ENCODE results near the gene YARS1. TPM values are rescaled to one million over a fixed set of nuclear protein-coding genes. Genes with fewer than 3 reads are reported as not detected.

YARS1 gene
- total RNA-seq, 1 experiment from 2014 or later = 244 TPM

GRCh38 chr1:32816676-32817158 is 441 bp downstream of the YARS1 start:
- H3K4me2 ChIP-seq (ENCODE audit: low read length) = peak overlapping the region; percentile 71
- H3K9ac ChIP-seq (ENCODE audit: low read length) = peak overlapping the region; percentile 98
- no peaks in the 10 kb centered on the region for H3K27me3 ChIP-seq (ENCODE audit: insufficient read depth, low read length)
- H3K9me3 ChIP-seq (ENCODE audit: control insufficient read depth in 1 of 2, insufficient read depth in 1 of 2, low read depth in 1 of 2, low read length in 2 of 2) = no peaks in the 10 kb centered on the region
- H4K20me1 ChIP-seq (ENCODE audit: insufficient read depth) = peaks cover 7% of the 10 kb centered on the region; the same call in 1 of the 2 replicates
- POLR2A ChIA-PET = no interaction called here
- TF ChIP-seq, protein P1, sequence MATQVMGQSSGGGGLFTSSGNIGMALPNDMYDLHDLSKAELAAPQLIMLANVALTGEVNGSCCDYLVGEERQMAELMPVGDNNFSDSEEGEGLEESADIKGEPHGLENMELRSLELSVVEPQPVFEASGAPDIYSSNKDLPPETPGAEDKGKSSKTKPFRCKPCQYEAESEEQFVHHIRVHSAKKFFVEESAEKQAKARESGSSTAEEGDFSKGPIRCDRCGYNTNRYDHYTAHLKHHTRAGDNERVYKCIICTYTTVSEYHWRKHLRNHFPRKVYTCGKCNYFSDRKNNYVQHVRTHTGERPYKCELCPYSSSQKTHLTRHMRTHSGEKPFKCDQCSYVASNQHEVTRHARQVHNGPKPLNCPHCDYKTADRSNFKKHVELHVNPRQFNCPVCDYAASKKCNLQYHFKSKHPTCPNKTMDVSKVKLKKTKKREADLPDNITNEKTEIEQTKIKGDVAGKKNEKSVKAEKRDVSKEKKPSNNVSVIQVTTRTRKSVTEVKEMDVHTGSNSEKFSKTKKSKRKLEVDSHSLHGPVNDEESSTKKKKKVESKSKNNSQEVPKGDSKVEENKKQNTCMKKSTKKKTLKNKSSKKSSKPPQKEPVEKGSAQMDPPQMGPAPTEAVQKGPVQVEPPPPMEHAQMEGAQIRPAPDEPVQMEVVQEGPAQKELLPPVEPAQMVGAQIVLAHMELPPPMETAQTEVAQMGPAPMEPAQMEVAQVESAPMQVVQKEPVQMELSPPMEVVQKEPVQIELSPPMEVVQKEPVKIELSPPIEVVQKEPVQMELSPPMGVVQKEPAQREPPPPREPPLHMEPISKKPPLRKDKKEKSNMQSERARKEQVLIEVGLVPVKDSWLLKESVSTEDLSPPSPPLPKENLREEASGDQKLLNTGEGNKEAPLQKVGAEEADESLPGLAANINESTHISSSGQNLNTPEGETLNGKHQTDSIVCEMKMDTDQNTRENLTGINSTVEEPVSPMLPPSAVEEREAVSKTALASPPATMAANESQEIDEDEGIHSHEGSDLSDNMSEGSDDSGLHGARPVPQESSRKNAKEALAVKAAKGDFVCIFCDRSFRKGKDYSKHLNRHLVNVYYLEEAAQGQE (IDR thresholded peaks at IDR 0.05; ENCODE audit: low read depth) = no peak
- TF ChIP-seq CEBPB (IDR thresholded peaks at IDR 0.05; ENCODE audit: low read depth) (no peak), POLR2AphosphoS5 (IDR thresholded peaks at IDR 0.05; ENCODE audit: low read depth, low read length) (no peak), SRF (IDR thresholded peaks at IDR 0.05; ENCODE audit: low read depth) (no peak), EGR1 (IDR thresholded peaks at IDR 0.05; ENCODE audit: low read depth) (no peak)
- TF ChIP-seq, protein P2, sequence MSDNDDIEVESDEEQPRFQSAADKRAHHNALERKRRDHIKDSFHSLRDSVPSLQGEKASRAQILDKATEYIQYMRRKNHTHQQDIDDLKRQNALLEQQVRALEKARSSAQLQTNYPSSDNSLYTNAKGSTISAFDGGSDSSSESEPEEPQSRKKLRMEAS (IDR thresholded peaks at IDR 0.05) = no peak
- no peak overlapping the region for H2AFZ ChIP-seq (ENCODE audit: low read depth, low read length, poor library complexity, severe bottlenecking)
- peak overlapping the region; percentile 94 to 98 for H3K4me3 ChIP-seq (replicated peaks in 1 of 2; ENCODE audit: low read depth in 1 of 2, low read length in 2 of 2)
- DNase-seq (ENCODE audit: low read depth, low spot score) = no peak
- no peaks in the 10 kb centered on the region for H3K9me2 ChIP-seq (ENCODE audit: insufficient read depth)
- peak overlapping the region; percentile 98 for H3K27ac ChIP-seq (ENCODE audit: low read depth, low read length)
- RAD21 ChIA-PET (ENCODE audit: low non-redundant PET in 1 of 2, low total read pairs in 2 of 2, uncharacterized antibody in 2 of 2, unreplicated experiment in 2 of 2) = no interaction called here
- H3K4me1 ChIP-seq (ENCODE audit: control insufficient read depth in 1 of 2, insufficient read depth in 2 of 2, low read length in 2 of 2) = peaks cover 17 to 32% of the 10 kb centered on the region in 2 experiments
- peaks cover 91% of the 10 kb centered on the region for H3K79me2 ChIP-seq (ENCODE audit: insufficient read depth, low read length)
- ATAC-seq = peak; percentile 13
- CTCF ChIA-PET = interaction anchor here (0.6 to 0.7 kb wide), 2 partner anchors 54 to 270 kb away, joined by 3 to 4 read pairs; no protein-coding TSS in a partner anchor
- TSS peak; percentile 71 for BruUV-seq (replicated peaks)
- intact Hi-C loops (cut with micrococcal nuclease) = loop anchor here (5.0 kb wide), 1 partner anchor 221 kb away; the partner anchor contains the start of gene AK2
- H3K36me3 ChIP-seq (ENCODE audit: control insufficient read depth in 1 of 2, insufficient read depth in 2 of 2, low read length in 2 of 2) = peaks cover 0 to 9% of the 10 kb centered on the region in 2 experiments; a peak in 1 of 4 replicates
